Osteoblast (primary cell): ENCODE measurements around the gene MCM6. TPM values are rescaled to one million over a fixed set of nuclear protein-coding genes. Genes with fewer than 3 reads are reported as not detected.

Experiments used
- DNase-seq: peaks from one replicate; pipeline ENCODE4 v3.0.0; 2011; ENCODE audit warnings: low spot score, mixed read lengths; ENCODE audit not compliant: insufficient read length; ENCODE audit errors: missing footprints
- H2AFZ ChIP-seq: 2 replicates; pipeline ENCODE4 v1.6.0; 2011; ENCODE audit warnings: mild to moderate bottlenecking, low read length
- H3K27ac ChIP-seq: 2 replicates; pipeline ENCODE4 v1.5.1; 2011; ENCODE audit warnings: mild to moderate bottlenecking, low read depth, low read length, moderate library complexity
- H3K27me3 ChIP-seq: 2 replicates; pipeline ENCODE4 v1.6.0; 2012; ENCODE audit warnings: mild to moderate bottlenecking, control low read depth, inconsistent platforms, low read length, moderate library complexity; ENCODE audit not compliant: insufficient read depth
- H3K36me3 ChIP-seq: 2 replicates; pipeline ENCODE4 v1.5.1; 2011; ENCODE audit warnings: mild to moderate bottlenecking, low read length, control low read depth, moderate library complexity; ENCODE audit not compliant: insufficient read depth
- H3K4me1 ChIP-seq: 2 replicates; pipeline ENCODE4 v1.5.1; 2011; ENCODE audit warnings: mild to moderate bottlenecking, low read length, control low read depth, moderate library complexity; ENCODE audit not compliant: insufficient read depth
- H3K4me2 ChIP-seq: 2 replicates; pipeline ENCODE4 v1.6.0; 2011; ENCODE audit warnings: mild to moderate bottlenecking, low read length; ENCODE audit not compliant: insufficient read depth
- H3K4me3 ChIP-seq: fragments of 200-600 bp; sonication (generic); 3 replicates; pipeline ENCODE4 v1.5.1; 2012; ENCODE audit warnings: mild to moderate bottlenecking, low read length, inconsistent platforms; ENCODE audit not compliant: insufficient read depth
- H3K79me2 ChIP-seq: 2 replicates; pipeline ENCODE4 v1.6.0; 2012; ENCODE audit warnings: mild to moderate bottlenecking, low read length, control low read depth, inconsistent platforms; ENCODE audit not compliant: insufficient read depth
- H3K9me3 ChIP-seq: 2 replicates; pipeline ENCODE4 v1.5.1; 2011; ENCODE audit warnings: low read depth, low read length, control low read depth
- H4K20me1 ChIP-seq: 2 replicates; pipeline ENCODE4 v1.6.0; 2012; ENCODE audit warnings: mild to moderate bottlenecking, low read length, control low read depth; ENCODE audit not compliant: insufficient read depth
- total RNA-seq: library from RNA; depleted of rRNA; stranded (reverse); fragments of >200 nt; gene quantifications from 2 replicates; pipeline ENCODE4 v1.2.3, GENCODE V29; 2012
- TF ChIP-seq, protein P1 (sequence below): IDR thresholded peaks from 2 replicates; pipeline ENCODE4 v1.5.1; 2011; ENCODE audit warnings: mild to moderate bottlenecking, low read depth, low read length, moderate library complexity; ENCODE audit errors: extremely low read depth

The MCM6 gene
- total RNA-seq, 1 donor = 14.5 TPM

DNA sequence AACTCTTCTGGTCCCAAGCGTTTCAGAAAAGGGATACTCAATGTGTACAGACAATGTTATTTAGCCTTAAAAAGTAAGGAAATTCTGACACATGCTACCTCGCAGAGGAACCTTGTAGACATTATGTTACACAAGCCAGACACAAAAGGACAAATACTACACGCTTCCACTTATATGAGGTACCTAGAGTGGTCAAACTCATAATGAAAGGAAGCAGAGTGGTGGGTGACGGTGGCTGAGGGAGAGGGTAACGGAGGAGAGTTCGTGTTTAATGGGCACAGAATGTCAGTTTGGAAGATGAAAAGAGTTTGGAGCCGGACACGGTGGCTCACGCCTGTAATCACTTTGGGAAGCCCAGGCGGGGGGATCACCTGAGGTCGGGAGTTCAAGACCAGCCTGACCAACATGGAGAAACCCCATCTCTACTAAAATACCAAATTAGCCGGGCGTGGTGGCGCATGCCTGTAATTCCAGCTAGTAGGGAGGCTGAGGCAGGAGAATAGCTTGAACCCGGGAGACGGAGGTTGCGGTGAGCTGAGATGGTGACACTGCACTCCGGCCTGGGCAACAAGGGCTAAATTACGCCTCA is 1.4 kb downstream of the MCM6 start:
- Histone ChIP-seq H3K36me3 (peaks cover 5% of the 10 kb centered on the region), H2AFZ (peak overlapping the region; percentile 88), H3K27ac (peak overlapping the region; percentile 90), H3K9me3 (no peaks in the 10 kb centered on the region), H3K4me3 (peak overlapping the region; percentile 88), H3K4me2 (peak overlapping the region; percentile 98), H3K4me1 (peaks cover 23% of the 10 kb centered on the region), H4K20me1 (no peaks in the 10 kb centered on the region), H3K27me3 (no peaks in the 10 kb centered on the region), H3K79me2 (peaks cover 35% of the 10 kb centered on the region)
- TF ChIP-seq, protein P1, sequence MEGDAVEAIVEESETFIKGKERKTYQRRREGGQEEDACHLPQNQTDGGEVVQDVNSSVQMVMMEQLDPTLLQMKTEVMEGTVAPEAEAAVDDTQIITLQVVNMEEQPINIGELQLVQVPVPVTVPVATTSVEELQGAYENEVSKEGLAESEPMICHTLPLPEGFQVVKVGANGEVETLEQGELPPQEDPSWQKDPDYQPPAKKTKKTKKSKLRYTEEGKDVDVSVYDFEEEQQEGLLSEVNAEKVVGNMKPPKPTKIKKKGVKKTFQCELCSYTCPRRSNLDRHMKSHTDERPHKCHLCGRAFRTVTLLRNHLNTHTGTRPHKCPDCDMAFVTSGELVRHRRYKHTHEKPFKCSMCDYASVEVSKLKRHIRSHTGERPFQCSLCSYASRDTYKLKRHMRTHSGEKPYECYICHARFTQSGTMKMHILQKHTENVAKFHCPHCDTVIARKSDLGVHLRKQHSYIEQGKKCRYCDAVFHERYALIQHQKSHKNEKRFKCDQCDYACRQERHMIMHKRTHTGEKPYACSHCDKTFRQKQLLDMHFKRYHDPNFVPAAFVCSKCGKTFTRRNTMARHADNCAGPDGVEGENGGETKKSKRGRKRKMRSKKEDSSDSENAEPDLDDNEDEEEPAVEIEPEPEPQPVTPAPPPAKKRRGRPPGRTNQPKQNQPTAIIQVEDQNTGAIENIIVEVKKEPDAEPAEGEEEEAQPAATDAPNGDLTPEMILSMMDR = no peak
- no peak for DNase-seq

DNA sequence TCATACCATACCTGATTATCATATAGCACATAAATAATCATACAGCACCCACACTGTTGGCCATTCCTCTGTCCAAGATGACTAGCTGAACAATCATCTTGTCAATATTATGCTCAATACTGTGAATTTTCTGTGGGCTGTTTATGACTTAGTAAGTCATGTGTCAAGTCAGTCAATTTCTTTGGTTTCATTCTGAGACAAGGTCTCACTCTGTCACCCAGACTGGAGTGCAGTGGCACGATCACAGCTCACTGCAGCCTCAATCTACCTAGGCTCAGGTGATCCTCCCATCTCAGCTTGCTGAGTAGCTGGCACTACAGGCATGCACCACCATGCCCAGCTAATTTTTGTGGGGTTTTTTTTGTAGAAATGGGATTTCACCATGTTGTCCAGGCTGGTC is 5.7 kb downstream of the MCM6 start:
- Histone ChIP-seq H4K20me1 (no peaks in the 10 kb centered on the region), H3K9me3 (no peaks in the 10 kb centered on the region), H3K27ac (no peak overlapping the region), H3K27me3 (no peaks in the 10 kb centered on the region), H3K4me1 (peaks cover 21% of the 10 kb centered on the region), H3K36me3 (peaks cover 28% of the 10 kb centered on the region), H3K4me3 (no peak overlapping the region), H3K79me2 (peaks cover 31% of the 10 kb centered on the region), H2AFZ (no peak overlapping the region), H3K4me2 (no peak overlapping the region)
- no peak for DNase-seq
- TF ChIP-seq, protein P1 = no peak

DNA sequence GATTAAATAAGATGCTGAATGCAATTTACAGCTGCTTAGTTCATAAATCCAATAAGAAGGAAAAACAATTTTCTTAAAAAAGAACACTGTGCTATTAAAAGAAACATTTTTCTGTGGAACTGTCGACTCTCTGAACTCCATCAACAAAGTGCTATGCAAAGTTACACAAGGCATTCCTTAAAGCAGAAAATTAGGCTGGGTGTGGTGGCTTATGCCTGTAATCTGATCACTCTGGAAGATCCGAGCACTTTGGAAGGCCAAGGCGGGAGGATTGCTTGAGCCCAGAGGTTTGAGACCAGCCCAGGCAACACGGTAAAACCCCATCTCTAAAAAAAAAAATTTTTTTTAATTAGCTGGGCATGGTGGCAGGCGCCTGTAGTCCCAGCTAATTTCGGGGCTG is 13.0 kb downstream of the MCM6 start:
- TF ChIP-seq, protein P1 = no peak
- no peak for DNase-seq
- Histone ChIP-seq H3K27ac (no peak overlapping the region), H4K20me1 (no peaks in the 10 kb centered on the region), H3K4me3 (no peak overlapping the region), H3K9me3 (no peaks in the 10 kb centered on the region), H3K36me3 (peaks cover 40% of the 10 kb centered on the region), H2AFZ (peak overlapping the region; percentile 31), H3K79me2 (no peaks in the 10 kb centered on the region), H3K4me1 (no peaks in the 10 kb centered on the region), H3K4me2 (no peak overlapping the region), H3K27me3 (no peaks in the 10 kb centered on the region)

DNA sequence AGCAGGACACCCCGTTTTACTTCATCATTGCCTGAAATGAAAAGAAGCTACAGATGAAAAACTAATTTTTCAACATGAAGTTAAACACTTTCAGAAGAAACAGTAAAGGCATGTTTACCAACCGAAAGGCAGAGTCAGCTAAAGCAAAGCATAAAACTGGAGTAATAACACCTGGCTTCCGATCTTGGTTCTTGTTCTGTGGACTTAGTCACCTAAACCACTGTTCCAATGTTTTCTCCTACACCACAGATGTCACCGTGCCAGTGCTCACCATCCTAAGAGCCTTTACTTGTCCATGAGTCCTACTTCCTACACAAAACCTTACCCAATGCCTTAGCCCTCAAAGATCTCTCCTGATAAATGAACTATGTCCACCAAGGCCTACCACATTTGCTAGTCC is 13.5 kb downstream of the MCM6 start:
- H2AFZ ChIP-seq = peak overlapping the region; percentile 11
- H3K9me3 ChIP-seq = no peaks in the 10 kb centered on the region
- no peaks in the 10 kb centered on the region for H3K79me2 ChIP-seq
- H3K36me3 ChIP-seq = peaks cover 40% of the 10 kb centered on the region
- H3K4me3 ChIP-seq = no peak overlapping the region
- H3K27me3 ChIP-seq = no peaks in the 10 kb centered on the region
- TF ChIP-seq, protein P1 = no peak
- no peak overlapping the region for H3K27ac ChIP-seq
- H4K20me1 ChIP-seq = no peaks in the 10 kb centered on the region
- H3K4me2 ChIP-seq = no peak overlapping the region
- H3K4me1 ChIP-seq = no peaks in the 10 kb centered on the region
- no peak for DNase-seq
